ENCODE measurements around the gene DARS1. TPM values are rescaled to one million over a fixed set of nuclear protein-coding genes. Genes with fewer than 3 reads are reported as not detected.

Gene DARS1
- total and polyA plus RNA-seq, 2 of the 13 experiments (the other 11 are each of a cell fraction or from before 2014, with no cell fraction given) = 149 to 230 TPM

- TF ChIP-seq ZNF318 (CRISPR knock-in tag; IDR thresholded peaks at IDR 0.05) (no peak), RFX3 (CRISPR knock-in tag; IDR thresholded peaks at IDR 0.05) (no peak), HDAC1 (CRISPR knock-in tag; IDR thresholded peaks at IDR 0.05) (no peak), RBM22 (optimal IDR thresholded peaks at IDR 0.05; ENCODE audit: low read length) (no peak), FOXM1 (CRISPR knock-in tag; IDR thresholded peaks at IDR 0.05) (no peak), ZNF768 (CRISPR knock-in tag; IDR thresholded peaks at IDR 0.05) (no peak)
Measured at GRCh38 chr2:135909976-135910375, 75.5 kb downstream of the DARS1 start (continued).

- Histone ChIP-seq H4K20me1 (ENCODE audit: insufficient read depth, low read length) (no peaks in the 10 kb centered on the region), H3K4me2 (ENCODE audit: low read depth, low read length) (no peak overlapping the region), H3K79me2 (ENCODE audit: insufficient read depth, low read length) (no peaks in the 10 kb centered on the region), H3K4me1 (ENCODE audit: insufficient read depth, low read length) (no peaks in the 10 kb centered on the region), H3K36me3 (replicated peaks in 1 of 2; ENCODE audit: control insufficient read depth in 1 of 2, insufficient read depth in 2 of 2, low read length in 2 of 2) (peaks cover 8 to 26% of the 10 kb centered on the region in 2 experiments), H3K27me3 (ENCODE audit: control insufficient read depth in 1 of 2, insufficient read depth in 2 of 2, low read length in 2 of 2) (no peaks in the 10 kb centered on the region), H3K9me3 (ENCODE audit: low read length) (no peaks in the 10 kb centered on the region), H3K9ac (ENCODE audit: insufficient read depth, low read depth, low read length) (no peak overlapping the region), H2AFZ (ENCODE audit: low read length) (no peak overlapping the region), H3K4me3 (replicated peaks in 1 of 3; ENCODE audit: insufficient read depth in 1 of 3, low read depth in 2 of 3, low read length in 3 of 3) (no peak overlapping the region), H3K27ac (ENCODE audit: extremely low read length, insufficient read depth, low read length) (no peak overlapping the region)
- in situ Hi-C loops (cut with HindIII; ENCODE audit: extremely low pct_ligation_motif_present, low pct_unique_long_range_greater_than_20kb) (no loop called here), intact Hi-C loops (cut with micrococcal nuclease; ENCODE audit: unreplicated experiment) (no loop called here)
- ChIA-PET CTCF (ENCODE audit: low intra/inter-chr PET ratio, low total read pairs) (no interaction called here), POLR2A (no interaction called here)
- ATAC-seq (no peak), DNase-seq (ENCODE audit: low spot score) (no peak), FAIRE-seq (no peak)
- BruUV-seq (replicated peaks) = no TSS peak
- TF ChIP-seq ATF7 (IDR thresholded peaks at IDR 0.05) (peak; percentile 83), ATF7 (CRISPR knock-in tag; IDR thresholded peaks at IDR 0.05) (no peak), E2F2 (CRISPR knock-in tag; IDR thresholded peaks at IDR 0.05; ENCODE audit: borderline replicate concordance) (no peak), RBFOX2 (IDR thresholded peaks at IDR 0.05; ENCODE audit: low read depth, low read length) (no peak), ZZZ3 (CRISPR knock-in tag; IDR thresholded peaks at IDR 0.05; ENCODE audit: borderline replicate concordance) (no peak), ZMYM4 (CRISPR knock-in tag; IDR thresholded peaks at IDR 0.05) (no peak), ETS1 (CRISPR knock-in tag; IDR thresholded peaks at IDR 0.05) (no peak), EZH2 (conservative IDR thresholded peaks at IDR 0.05; ENCODE audit: low read depth, low read length) (no peak)
Measured at GRCh38 chr2:135905679-135906078, 79.7 kb downstream of the DARS1 start.
